Kidney tubule cell (primary cell): ENCODE results near the gene CBR3.
"Not testable (repeated sequence)": the region's sequence is repeated elsewhere in the genome, so short reads cannot be mapped to it uniquely, and the experiment has no call there.

Source experiments
- DNase-seq: peaks from one replicate; pipeline ENCODE4 v3.0.0-alpha.2; 2018; ENCODE audit warnings: low spot score

CBR3 gene

DNA sequence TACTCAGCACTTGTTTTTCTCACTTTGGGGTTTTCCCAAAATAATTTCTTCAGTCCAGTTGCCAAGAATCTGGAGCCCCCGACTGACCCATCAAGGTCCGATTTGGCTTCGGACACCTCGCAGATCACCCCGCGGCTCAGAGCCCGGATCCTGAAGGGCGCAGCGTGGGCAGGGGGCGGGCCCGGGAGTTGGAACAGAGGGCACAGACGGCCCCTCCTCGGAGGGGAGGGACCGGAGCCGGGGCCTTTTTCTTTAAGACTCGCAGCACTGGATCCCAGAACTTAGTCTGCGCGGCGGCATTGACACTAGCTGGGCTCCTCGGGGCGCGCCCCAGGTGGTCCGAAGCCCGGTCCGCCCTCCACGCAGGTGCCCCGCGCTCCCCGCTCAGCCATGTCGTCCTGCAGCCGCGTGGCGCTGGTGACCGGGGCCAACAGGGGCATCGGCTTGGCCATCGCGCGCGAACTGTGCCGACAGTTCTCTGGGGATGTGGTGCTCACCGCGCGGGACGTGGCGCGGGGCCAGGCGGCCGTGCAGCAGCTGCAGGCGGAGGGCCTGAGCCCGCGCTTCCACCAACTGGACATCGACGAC, at the start of gene CBR3:
Gene CBR3, plus strand, starts transcription at position 277 of the 588 bp plus-strand sequence. Its CDS starts 114 bp downstream, at position 391.
- DNase-seq, result peak; percentile 52

DNA sequence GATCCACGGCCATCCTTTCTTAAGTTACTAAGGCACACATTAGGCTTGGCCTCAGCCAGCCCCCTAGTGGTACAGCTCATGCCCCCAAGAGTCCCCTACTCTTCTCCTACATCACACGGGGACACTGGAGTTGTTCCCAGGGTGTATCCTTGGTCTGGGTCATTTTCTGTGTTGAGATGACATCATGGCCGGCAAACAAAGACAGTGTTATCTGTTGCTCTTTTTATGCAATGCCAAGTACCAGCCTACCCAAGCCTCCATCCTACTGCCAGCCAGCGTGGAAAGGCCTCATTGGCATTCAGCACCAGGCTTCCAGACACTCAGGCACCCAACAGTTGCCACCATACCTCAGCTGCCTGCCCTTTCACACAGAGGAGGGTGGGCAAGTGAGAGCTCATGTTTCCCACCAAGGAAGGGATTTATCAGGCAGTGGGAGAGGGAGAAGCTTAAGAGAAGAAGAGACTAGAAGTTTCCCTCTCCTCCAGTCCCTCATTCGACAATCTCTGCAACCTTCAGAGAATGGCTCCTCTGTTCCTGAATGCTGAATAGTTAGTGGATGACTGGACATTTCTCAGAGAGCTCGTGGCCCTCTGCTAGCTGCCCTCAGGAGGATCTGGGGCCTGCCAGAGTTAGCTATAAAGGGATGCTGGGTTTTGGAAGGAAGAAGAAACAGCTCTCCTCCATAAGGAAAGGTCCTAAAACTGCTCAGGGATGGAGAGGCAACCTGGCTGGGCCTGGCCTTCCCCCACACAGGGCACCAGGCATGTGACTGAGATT, 47.3 kb upstream of the CBR3 start:
- DNase-seq, result no peak

DNA sequence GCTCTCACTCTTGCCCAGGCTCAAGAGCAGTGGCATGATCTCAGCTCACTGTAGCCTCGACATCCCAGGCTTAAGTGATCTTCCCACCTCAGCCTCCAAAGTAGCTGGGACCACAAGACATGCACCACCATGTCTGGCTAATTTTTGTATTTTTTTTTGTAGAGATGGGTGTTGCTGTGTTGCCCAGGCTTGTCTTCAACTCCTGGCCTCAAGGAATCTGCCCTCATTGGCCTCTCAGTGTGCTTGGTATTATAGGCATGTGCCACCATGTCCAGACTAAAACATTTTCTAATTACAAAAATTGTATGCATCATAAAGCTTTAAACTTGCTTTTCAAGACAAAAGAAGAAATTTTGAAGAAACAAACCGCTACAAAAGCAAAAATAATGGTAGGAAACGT, 44.9 kb upstream of the CBR3 start:
- no peak for DNase-seq

DNA sequence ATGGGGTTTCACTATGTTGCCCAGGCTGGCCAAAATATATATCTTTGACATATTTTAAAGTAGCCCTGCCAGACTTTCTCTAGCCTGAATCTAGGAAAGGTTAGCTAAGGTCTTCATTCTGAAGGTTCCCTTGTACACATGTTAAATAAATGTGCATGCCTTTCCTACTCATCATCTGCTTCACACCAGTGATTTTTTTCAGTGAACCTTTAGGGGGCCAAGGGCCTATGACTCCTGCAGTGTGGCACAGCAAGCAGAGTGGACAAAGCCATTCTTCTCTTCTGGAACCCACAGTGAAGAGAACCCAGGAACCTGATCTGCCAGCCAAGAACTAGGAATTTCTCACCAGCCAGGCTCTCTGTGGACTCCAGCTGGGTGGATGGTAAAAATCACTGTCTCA, 42.2 kb upstream of the CBR3 start:
- peak; percentile 60 for DNase-seq

DNA sequence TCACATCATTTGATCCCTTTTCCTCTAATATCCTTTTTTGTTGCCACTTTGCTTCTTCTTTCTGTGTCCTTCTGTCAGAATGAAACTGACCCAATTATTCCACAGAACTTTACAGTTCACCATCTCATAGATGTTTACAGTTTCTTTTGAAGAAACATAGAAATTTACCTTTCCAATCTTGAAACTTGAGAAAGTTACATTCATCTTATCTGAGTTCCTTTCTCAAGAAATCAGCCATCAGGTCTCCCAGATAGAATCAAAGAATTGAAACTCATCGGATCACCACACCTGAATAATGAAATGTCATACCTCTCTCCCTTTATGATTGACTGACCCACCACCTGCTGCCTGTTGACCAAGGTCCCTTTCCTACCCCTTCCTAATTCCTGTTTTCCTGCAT, 41.4 kb upstream of the CBR3 start:
- no peak for DNase-seq

DNA sequence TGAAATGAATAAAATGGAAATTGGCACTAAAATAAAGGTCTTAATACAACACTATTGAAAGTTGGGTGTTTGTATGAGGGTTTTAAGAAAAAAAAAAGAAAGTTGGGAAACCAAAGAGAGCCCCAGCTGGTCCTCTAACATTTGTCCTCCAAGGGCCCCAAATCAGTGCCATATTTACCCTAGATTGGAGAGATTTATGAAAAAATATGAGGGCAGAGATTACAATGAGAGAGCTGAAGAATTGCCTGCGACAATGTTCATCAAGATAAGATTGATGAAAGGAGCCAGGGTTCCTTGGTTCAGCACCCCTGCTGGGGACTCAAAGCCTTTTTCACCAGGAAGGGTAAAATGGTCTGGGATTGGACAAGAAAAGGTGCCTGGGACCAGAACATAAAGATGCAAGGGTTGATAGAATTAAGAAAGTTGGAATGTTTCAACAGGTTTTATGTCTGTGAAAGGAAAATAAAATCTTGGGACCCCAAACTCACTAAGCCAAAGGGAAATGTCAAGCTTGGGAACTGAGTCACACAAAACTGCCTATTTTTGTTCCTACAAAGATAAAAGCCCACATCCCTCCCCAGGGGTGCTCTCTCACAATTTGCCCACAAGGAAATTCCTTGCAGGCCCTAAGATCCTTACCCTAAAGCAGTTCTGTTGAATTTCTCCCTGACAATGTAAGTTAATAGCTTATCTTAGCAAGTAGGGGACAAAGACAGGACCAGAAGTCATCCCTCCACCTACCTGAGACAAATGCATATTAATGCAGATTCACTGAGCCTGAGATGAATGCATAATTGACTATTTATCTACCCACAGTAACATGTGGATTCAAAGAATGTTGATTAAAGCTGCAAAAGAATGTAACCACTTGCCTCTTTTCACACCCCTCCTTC, 38.2 kb upstream of the CBR3 start:
- DNase-seq, result no peak

DNA sequence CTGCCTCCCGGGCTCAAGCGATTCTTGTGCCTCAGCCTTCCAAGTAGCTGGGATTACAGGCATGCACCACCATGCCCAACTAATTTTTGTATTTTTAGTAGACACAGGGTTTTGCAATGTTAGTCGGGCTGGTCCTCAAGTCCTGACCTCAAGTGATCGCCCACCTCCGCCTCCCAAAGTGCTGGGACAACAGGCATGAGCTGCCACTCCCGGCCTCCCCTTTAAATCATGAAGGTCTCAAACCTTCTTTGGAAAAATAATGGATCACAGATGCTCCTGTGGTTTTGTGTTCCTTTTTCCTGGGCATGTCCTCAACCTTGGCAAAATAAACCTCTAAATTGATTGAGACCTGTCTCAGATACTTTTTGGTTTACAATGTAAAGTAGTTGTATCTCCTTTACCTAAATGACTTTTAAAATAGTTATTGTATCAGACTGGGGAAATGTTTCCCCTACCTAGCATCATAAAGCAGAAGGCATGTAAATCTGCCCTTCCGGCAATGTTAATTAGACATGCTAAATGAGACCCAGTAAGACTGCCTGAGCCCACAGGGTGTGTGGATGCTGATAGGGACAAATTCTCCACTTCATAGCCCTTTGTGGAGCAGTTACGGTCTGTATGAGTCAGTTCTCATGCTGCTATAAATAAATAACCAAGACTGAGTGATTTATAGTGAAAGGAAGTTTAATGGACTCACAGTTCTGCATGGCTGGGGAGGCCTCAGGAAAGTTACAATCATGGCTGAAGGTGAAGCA, 37.3 kb upstream of the CBR3 start:
- peak; percentile 86 for DNase-seq

DNA sequence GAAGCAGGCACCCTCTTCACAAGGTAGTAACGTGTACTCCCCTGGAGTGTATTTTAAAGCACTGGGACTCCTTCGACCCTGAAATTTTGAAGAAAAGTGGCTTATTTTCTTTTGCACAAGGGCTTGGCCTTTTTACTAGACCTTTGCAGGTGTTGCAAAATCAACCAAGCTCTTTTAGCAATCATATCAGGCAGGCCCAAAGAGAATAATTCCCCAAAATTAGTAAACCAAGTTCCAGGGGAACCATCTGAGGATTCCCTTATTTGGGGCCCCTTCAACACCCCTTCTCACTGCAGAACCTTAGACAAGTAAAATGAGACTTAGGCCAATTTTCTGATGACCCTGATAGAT, 36.7 kb upstream of the CBR3 start:
- no peak for DNase-seq

DNA sequence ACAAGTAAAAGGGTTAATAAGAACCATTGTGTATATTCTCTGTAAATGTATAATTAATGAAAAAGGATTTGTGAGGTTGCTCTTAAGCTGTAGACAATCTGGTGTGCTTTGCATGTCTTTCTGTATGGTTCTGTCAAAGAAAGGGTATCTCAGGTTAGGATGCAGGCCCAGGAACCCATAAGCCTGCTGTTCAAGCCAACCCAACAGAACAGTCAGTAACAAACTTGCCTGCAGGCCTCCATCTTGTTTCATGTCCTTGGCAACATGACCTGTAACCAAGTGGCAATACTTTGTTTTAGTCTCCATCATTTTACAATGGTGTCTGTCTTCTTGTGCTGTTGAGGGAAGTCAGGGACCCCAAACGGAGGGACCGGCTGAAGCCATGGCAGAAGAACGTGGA, 35.9 kb upstream of the CBR3 start:
- no peak for DNase-seq

DNA sequence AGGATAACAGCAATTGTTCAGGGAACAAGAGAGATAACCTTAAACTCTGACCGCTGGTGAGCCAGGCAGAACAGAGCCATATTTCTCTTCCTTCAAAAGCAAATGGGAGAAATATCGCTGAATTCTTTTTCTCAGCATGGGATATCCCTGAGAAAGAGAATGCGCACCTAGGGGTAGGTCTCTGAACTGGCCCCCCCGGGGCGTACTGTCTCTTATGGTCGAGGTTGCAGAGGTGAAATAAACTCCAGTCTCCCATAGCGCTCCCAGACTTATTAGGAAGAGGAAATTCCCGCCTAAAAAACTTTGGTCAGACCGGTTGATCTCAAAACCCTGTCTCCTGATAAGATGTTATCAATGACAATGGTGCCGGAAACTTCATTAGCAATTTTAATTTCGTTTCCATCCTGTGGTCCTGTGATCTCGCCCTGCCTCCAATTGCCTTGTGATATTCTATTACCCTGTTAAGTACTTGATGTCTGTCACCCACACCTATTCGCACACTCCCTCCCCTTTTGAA, 35.1 kb upstream of the CBR3 start:
- DNase-seq, result not testable (repeated sequence)

DNA sequence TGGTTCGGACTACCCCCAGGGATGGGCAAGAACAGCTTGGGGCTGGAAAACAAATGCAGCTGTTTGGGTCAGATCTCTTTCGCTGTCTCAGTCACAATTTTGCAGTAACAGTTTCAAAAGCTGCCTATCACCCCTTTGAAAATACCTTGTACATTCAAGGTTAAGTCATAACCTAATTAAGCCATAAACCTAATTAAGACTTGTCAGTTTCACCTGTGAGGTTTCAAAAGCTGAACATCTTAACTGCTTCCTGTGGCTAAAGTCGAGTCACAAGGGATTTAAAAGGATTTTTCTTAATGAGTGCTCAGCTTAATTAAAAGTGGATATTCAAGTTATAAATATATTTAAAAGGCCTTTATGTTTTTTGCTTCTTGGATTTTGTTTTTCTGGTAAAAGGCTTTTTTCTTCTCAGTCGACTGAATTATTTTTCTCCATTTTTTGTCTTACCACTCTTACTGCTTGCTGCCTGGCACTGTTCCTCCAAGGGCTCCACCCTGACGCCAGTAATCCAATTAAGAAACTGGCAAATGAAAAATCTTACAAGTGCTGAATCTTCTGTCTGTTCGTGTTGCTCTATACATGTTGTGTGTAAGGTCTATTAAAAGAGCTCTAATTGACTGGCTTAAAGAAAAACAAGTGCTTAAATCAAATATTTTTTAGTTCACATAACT, 33.8 kb upstream of the CBR3 start:
- no peak for DNase-seq

DNA sequence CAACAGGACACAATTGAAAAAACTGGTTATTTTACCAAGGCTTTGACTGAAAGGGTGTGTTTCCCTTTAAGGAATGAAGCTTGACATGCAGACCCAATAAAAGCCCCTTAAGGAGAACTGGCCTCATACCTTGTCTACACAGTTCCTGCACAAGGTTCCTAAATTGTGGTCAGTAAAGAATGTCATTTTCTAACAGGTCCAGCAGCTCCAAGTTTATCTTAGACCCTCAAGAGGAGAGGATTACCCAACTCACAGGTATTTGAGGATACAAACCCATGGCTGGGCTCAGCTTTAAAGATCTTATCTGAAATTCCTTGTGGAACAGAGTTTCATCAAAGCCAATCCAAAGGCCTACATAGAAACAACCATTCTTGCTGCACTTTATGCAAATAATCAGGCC, 31.4 kb upstream of the CBR3 start:
- peak; percentile 23 for DNase-seq

DNA sequence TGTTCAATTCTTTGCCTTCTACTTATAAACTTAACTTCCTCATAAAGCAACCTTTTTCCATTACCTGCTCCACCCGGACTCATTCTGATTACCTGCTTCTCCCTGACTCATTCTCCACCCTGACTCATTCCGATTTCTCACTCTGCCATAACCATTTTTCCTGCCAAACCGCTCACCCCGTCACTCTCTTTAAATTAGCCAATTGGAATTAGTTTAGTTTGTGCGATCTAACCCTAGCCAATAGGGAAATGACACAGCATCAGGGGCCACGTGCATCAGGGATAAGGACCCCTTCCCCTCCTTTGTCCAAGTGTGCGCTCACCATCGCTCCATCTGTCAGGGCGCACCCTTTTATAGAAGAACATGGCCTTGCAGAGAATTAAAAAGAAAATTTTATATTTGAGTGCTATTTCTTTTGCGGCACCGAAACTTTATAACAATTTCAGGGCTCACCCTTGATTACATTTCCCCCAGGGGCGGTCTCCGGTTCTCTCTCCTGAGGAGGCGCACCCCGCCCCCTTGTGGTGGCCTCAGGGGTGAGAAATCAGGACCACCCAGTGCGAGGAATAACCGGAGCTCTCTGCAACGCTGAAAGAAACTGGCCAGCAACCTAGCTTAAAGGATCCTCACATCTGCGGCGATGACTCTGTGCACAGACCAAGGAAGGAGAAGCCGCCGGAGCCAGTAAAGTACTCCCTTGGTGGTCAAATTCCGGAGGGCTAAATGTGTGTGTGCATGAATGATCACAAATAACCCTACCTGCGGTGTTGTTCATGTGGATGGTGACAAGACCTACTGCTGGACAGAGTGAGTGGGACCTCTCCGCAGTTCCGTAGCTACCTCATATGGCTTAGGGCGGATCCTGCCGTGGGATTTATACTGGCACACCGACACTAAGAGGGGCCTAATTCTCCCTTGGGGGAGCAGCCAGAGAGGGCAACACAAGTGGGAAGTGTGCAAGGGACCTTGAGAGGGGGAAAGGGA, 30.3 kb upstream of the CBR3 start:
- peak; percentile 95 for DNase-seq

DNA sequence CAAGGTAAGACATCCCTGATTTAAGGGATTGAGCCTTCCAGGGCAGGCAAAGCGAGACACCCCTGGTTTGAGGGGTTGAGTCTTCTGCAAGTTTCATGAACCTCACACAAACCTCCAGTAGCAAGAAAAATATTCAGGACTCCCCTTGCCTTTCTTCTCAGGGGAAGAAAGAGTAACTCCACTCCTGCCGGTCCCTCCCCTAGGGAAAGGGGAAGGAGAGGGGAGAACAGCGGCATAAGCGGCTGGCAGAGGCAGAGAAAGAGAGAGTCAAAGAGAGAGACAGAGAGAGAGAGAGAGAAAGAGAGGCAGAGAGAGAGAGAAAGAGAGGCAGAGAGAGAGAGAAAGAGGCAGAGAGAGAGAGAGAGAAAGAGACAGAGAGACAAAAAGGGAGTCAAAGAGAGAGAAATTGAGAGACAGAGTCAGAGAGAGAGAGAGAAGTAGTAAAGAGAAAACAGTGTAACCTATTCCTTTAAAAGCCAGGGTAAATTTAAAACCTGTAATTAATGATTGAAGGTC, 29.5 kb upstream of the CBR3 start:
- DNase-seq, result peak; percentile 45

DNA sequence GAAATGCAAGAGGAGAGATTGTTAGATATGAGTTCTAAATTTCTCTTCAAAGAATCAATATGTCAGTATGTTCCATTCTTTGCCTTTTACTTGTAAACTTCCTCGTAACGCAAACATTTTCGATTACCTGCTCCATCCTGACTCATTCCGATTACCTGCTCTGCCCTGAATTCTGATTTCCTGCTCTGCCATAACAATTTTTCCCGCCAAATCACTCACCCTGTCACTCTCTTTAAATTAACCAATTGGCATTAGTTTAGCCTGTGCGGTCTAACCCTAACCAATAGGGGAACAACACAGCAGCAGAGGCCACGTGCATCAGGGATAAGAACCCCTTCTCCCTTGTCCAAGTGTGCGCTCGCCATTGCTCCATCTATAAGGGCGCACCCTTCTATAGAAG, 25.0 kb upstream of the CBR3 start:
- DNase-seq, result no peak

DNA sequence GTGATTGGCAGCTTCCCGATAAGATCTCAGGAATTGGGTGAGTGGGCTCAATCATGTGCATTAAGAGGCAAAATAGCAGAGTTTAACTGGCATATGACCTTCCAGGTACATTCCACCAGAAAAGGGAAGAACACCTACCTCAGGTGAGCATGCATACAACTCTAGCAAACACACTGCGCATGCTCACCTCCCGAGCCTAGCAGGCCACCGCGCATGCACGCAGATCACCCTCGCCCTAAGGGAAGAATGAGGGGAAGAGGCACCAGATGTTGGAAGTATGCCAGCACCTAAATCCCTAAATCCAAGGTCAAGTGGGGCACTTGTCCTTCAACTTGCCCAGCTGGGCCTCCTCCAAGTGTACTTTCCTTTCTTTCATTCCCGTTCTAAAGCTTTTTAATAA, 23.6 kb upstream of the CBR3 start:
- DNase-seq, result peak; percentile 23

DNA sequence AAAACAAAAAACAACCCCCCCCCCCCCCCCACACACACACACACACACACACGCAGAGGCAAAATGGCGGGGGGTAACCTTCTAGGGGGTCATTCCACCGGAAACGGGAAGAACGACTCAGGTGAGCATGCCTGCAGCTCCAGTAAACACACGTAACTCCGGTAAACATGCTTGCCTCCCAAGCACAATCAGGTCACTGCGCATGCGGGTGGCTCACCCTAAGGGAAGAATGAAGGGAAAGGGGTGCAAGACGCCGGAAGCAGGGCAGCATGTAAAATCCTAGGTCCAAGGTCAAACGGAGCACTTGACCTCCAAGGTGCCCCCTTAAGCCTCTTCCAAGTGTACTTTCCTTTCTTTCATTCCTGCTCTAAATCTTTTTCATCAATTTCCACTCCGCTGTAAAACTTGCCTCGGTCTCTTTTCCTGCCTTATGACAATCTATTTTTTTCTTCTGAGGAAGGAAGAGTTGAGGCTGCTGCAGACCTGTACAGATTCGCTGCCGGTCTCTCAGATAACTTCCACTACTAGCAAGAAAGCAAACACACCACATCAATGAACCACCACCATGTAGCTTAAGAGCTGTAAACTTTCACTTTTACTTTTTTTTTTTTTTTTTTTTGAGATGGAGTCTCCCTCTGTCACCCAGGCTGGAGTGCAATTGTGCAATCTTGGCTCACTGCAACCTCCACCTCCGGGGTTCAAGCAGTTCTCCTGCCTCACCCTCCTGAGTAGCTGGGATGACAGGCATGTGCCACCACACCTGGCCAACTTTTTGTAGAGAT, 21.0 kb upstream of the CBR3 start:
- DNase-seq, result peak; percentile 38

DNA sequence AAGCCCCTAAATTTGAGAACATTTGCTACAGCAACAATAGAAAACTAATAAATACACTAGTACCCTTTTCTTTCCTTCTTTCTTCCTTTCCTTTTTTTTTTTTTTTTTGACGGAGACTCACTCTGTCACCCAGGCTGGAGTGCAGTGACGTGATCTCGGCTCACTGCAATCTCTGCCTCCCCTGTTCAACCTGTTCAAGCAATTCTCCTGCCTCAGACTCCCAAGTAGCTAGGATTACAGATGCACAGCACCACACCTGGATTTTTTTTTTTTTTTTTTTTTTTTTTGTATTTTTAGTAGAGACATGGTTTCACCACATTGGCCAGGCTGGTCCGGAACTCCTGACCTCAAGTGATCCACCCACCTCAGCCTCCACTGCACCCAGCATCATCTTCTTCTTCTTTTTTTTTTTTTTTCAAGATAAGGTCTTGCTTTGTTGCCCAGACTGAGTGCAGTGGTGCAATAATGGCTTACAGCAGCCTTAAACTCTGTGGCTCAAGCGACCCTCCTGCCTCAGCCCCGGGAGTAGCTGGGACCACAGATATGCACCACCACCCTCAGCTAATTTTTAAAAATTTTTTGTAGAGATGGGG, 19.6 kb upstream of the CBR3 start:
- DNase-seq, result no peak

DNA sequence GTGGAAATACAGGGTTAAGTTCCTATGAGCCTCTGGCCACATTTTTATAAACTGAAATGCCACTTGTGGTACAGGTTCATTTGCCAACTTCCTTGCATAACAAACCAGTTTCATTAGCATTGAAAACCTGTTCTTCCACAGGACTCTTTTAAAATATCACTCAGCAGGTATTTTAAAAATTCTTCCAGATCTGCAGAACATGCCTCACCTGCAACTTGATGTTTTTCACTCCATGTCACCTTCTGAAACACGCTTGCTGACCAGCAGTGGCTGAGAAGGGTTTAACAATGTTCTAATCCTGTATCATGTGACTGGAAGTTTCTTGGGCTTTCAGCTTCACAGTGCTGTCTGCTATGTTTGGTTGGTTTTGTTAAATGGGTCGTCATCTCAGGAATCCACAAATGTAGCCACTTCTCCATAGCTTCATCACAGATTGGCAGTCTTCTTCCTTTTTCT, 17.6 kb upstream of the CBR3 start:
- no peak for DNase-seq
